Tibial nerve (tissue), 3 donors: ENCODE data around the gene USHBP1.

Source experiments
- CTCF ChIP-seq, 5 experiments: fragments of 200-600 bp in 3 of 5; fragments of 450-650 bp in 2 of 5; sonication (generic) in 3 of 5; IDR thresholded peaks; one replicate each; pipeline ENCODE4 v1.5.1; 2016 to 2019; ENCODE audit warnings: antibody characterized with exemption in 5 of 5, mild to moderate bottlenecking in 3 of 5, moderate library complexity in 2 of 5
- POLR2A ChIP-seq, 2 donors: fragments of 450-650 bp; IDR thresholded peaks; one replicate each; pipeline ENCODE4 v1.6.1; 2017; ENCODE audit warnings: antibody characterized with exemption in 2 of 2, mild to moderate bottlenecking in 2 of 2, moderate library complexity in 2 of 2

- no peak for TF ChIP-seq CTCF (IDR thresholded peaks at IDR 0.05)
- TF ChIP-seq POLR2A (IDR thresholded peaks at IDR 0.05), result no peak
Measured at GRCh38 chr19:17219286-17219685, 45.3 kb downstream of the USHBP1 start.
